ENCODE measurements around the gene FOXC2.

The FOXC2 gene

GRCh38 chr16:86577314-86577971 is 10.8 kb downstream of the FOXC2 start:
- no peaks in the 10 kb centered on the region for H3K36me3 ChIP-seq (ENCODE audit: insufficient read depth, low read depth, low read length)
- H3K4me3 ChIP-seq (ENCODE audit: low read length) = peak overlapping the region; percentile 58; the same call in 1 of the 2 replicates
- H3K9ac ChIP-seq (ENCODE audit: low read depth, low read length) = no peak overlapping the region
- no peak overlapping the region for H3K27ac ChIP-seq (ENCODE audit: low read length)
- peaks cover 100% of the 10 kb centered on the region for H3K27me3 ChIP-seq (ENCODE audit: insufficient read depth, low read length)
- H3K9me3 ChIP-seq (ENCODE audit: insufficient read depth, low read depth, low read length) = no peaks in the 10 kb centered on the region; the same call in 1 of the 2 replicates
- H3K4me1 ChIP-seq (ENCODE audit: insufficient read depth, low read length) = peaks cover 32% of the 10 kb centered on the region

- H3K27me3 ChIP-seq (ENCODE audit: insufficient read depth, low read length) = peaks cover 99% of the 10 kb centered on the region
- peak within 1 kb of the TSS; percentile 58 for H3K4me3 ChIP-seq (ENCODE audit: low read length)
- no peaks in the 10 kb centered on the region for H3K36me3 ChIP-seq (ENCODE audit: insufficient read depth, low read depth, low read length)
- H3K27ac ChIP-seq (ENCODE audit: low read length) = no peak within 1 kb of the TSS
- H3K4me1 ChIP-seq (ENCODE audit: insufficient read depth, low read length) = peaks cover 26% of the 10 kb centered on the region
- no peaks in the 10 kb centered on the region; the same call in 1 of the 2 replicates for H3K9me3 ChIP-seq (ENCODE audit: insufficient read depth, low read depth, low read length)
- H3K9ac ChIP-seq (ENCODE audit: low read depth, low read length) = no peak within 1 kb of the TSS
Measured at GRCh38 chr16:86578061-86578599, 11.5 kb downstream of the FOXC2 start, which contains the start of gene FOXL1. Gene FOXL1, plus strand, starts transcription at chr16:86578549. Its CDS starts 175 bp downstream, at chr16:86578724.

- H3K27me3 ChIP-seq (ENCODE audit: insufficient read depth, low read length) = peaks cover 99% of the 10 kb centered on the region
- peak overlapping the region; percentile 57 for H3K4me3 ChIP-seq (ENCODE audit: low read length)
- no peaks in the 10 kb centered on the region for H3K36me3 ChIP-seq (ENCODE audit: insufficient read depth, low read depth, low read length)
- H3K4me1 ChIP-seq (ENCODE audit: insufficient read depth, low read length) = peaks cover 22% of the 10 kb centered on the region
- H3K9ac ChIP-seq (ENCODE audit: low read depth, low read length) = no peak overlapping the region
- H3K9me3 ChIP-seq (ENCODE audit: insufficient read depth, low read depth, low read length) = no peaks in the 10 kb centered on the region; the same call in 1 of the 2 replicates
- no peak overlapping the region for H3K27ac ChIP-seq (ENCODE audit: low read length)
Measured at GRCh38 chr16:86578611-86579267, 12.1 kb downstream of the FOXC2 start.

GRCh38 chr16:86579268-86580062 is 12.8 kb downstream of the FOXC2 start:
- no peaks in the 10 kb centered on the region; the same call in 1 of the 2 replicates for H3K9me3 ChIP-seq (ENCODE audit: insufficient read depth, low read depth, low read length)
- H3K9ac ChIP-seq (ENCODE audit: low read depth, low read length) = no peak overlapping the region
- peak overlapping the region; percentile 57 for H3K4me3 ChIP-seq (ENCODE audit: low read length)
- peaks cover 99% of the 10 kb centered on the region for H3K27me3 ChIP-seq (ENCODE audit: insufficient read depth, low read length)
- peaks cover 22% of the 10 kb centered on the region; the same call in 1 of the 2 replicates for H3K4me1 ChIP-seq (ENCODE audit: insufficient read depth, low read length)
- no peaks in the 10 kb centered on the region for H3K36me3 ChIP-seq (ENCODE audit: insufficient read depth, low read depth, low read length)
- no peak overlapping the region for H3K27ac ChIP-seq (ENCODE audit: low read length)

GRCh38 chr16:86580063-86580790 is 13.6 kb downstream of the FOXC2 start:
- Histone ChIP-seq H3K9me3 (ENCODE audit: insufficient read depth, low read depth, low read length) (no peaks in the 10 kb centered on the region; the same call in 1 of the 2 replicates), H3K4me1 (ENCODE audit: insufficient read depth, low read length) (peaks cover 19% of the 10 kb centered on the region; the same call in 1 of the 2 replicates), H3K36me3 (ENCODE audit: insufficient read depth, low read depth, low read length) (no peaks in the 10 kb centered on the region), H3K4me3 (ENCODE audit: low read length) (peak overlapping the region; percentile 57; the same call in 1 of the 2 replicates), H3K9ac (ENCODE audit: low read depth, low read length) (no peak overlapping the region), H3K27me3 (ENCODE audit: insufficient read depth, low read length) (peaks cover 97% of the 10 kb centered on the region), H3K27ac (ENCODE audit: low read length) (no peak overlapping the region)

- Histone ChIP-seq H3K27ac (ENCODE audit: low read length) (no peak overlapping the region), H3K27me3 (ENCODE audit: insufficient read depth, low read length) (peaks cover 95% of the 10 kb centered on the region), H3K9ac (ENCODE audit: low read depth, low read length) (no peak overlapping the region)
Measured at GRCh38 chr16:86580791-86581170, 14.2 kb downstream of the FOXC2 start.

GRCh38 chr16:86581458-86581857 is 14.8 kb downstream of the FOXC2 start:
- no peak overlapping the region for H3K4me3 ChIP-seq (ENCODE audit: low read length)

More at GRCh38 chr16:86580791-86581170, 14.2 kb downstream of the FOXC2 start:
- H3K4me3 ChIP-seq (ENCODE audit: low read length) = no peak overlapping the region
- no peaks in the 10 kb centered on the region; the same call in 1 of the 2 replicates for H3K9me3 ChIP-seq (ENCODE audit: insufficient read depth, low read depth, low read length)
- peaks cover 16% of the 10 kb centered on the region; the same call in 1 of the 2 replicates for H3K4me1 ChIP-seq (ENCODE audit: insufficient read depth, low read length)
- no peaks in the 10 kb centered on the region for H3K36me3 ChIP-seq (ENCODE audit: insufficient read depth, low read depth, low read length)

GRCh38 chr16:86584071-86584685 is 17.5 kb downstream of the FOXC2 start:
- Histone ChIP-seq H3K9me3 (ENCODE audit: insufficient read depth, low read depth, low read length) (no peaks in the 10 kb centered on the region), H3K27me3 (ENCODE audit: insufficient read depth, low read length) (peaks cover 62% of the 10 kb centered on the region), H3K27ac (ENCODE audit: low read length) (no peak overlapping the region), H3K9ac (ENCODE audit: low read depth, low read length) (no peak overlapping the region), H3K4me3 (ENCODE audit: low read length) (no peak overlapping the region), H3K4me1 (ENCODE audit: insufficient read depth, low read length) (no peaks in the 10 kb centered on the region), H3K36me3 (ENCODE audit: insufficient read depth, low read depth, low read length) (no peaks in the 10 kb centered on the region)

More at GRCh38 chr16:86581458-86581857, 14.8 kb downstream of the FOXC2 start:
- no peak overlapping the region for H3K9ac ChIP-seq (ENCODE audit: low read depth, low read length)
- H3K27ac ChIP-seq (ENCODE audit: low read length) = no peak overlapping the region
- peaks cover 89% of the 10 kb centered on the region for H3K27me3 ChIP-seq (ENCODE audit: insufficient read depth, low read length)
- H3K4me1 ChIP-seq (ENCODE audit: insufficient read depth, low read length) = peaks cover 15% of the 10 kb centered on the region; the same call in 1 of the 2 replicates
- H3K9me3 ChIP-seq (ENCODE audit: insufficient read depth, low read depth, low read length) = no peaks in the 10 kb centered on the region; the same call in 1 of the 2 replicates
- no peaks in the 10 kb centered on the region for H3K36me3 ChIP-seq (ENCODE audit: insufficient read depth, low read depth, low read length)

- Histone ChIP-seq H3K27ac (ENCODE audit: low read length) (no peak overlapping the region), H3K4me1 (ENCODE audit: insufficient read depth, low read length) (no peaks in the 10 kb centered on the region), H3K27me3 (ENCODE audit: insufficient read depth, low read length) (peaks cover 61% of the 10 kb centered on the region), H3K36me3 (ENCODE audit: insufficient read depth, low read depth, low read length) (no peaks in the 10 kb centered on the region), H3K9me3 (ENCODE audit: insufficient read depth, low read depth, low read length) (no peaks in the 10 kb centered on the region), H3K4me3 (ENCODE audit: low read length) (no peak overlapping the region), H3K9ac (ENCODE audit: low read depth, low read length) (no peak overlapping the region)
Measured at GRCh38 chr16:86584726-86585721, 18.4 kb downstream of the FOXC2 start.

Measured in iPS-20b (cell line).